H9 (cell line): ENCODE measurements around the gene VENTX. TPM values are rescaled to one million over a fixed set of nuclear protein-coding genes. Genes with fewer than 3 reads are reported as not detected.

Experiments
- DNase-seq: peaks from one replicate; pipeline ENCODE4 v3.0.0-alpha.2; 2017
- H2AFZ ChIP-seq: one replicate; pipeline ENCODE4 v1.6.1; 2013; ENCODE audit warnings: mild to moderate bottlenecking, low read length, control low read depth, moderate library complexity
- H2AK5ac ChIP-seq: 2 replicates; pipeline ENCODE4 v1.6.1; 2013; ENCODE audit warnings: low read length, control low read depth, mixed read lengths; ENCODE audit not compliant: insufficient read length
- H2BK120ac ChIP-seq: one replicate; pipeline ENCODE4 v1.6.1; 2013; ENCODE audit warnings: low read depth, mild to moderate bottlenecking, low read length, control low read depth, inconsistent platforms; ENCODE audit not compliant: poor library complexity, severe bottlenecking
- H2BK12ac ChIP-seq: 2 replicates; pipeline ENCODE4 v1.6.1; 2013; ENCODE audit warnings: low read length, control low read depth, mixed read lengths, low read depth; ENCODE audit not compliant: insufficient read length
- H2BK15ac ChIP-seq: 2 replicates; pipeline ENCODE4 v1.6.1; 2013; ENCODE audit warnings: low read depth, low read length, control low read depth
- H2BK20ac ChIP-seq: one replicate; pipeline ENCODE4 v1.6.1; 2013; ENCODE audit warnings: low read depth, mild to moderate bottlenecking, low read length, control low read depth, inconsistent platforms; ENCODE audit not compliant: poor library complexity, severe bottlenecking
- H2BK5ac ChIP-seq: 2 replicates; pipeline ENCODE4 v1.6.1; 2013; ENCODE audit warnings: low read length, control low read depth, mixed read lengths; ENCODE audit not compliant: insufficient read length
- H3K14ac ChIP-seq: 2 replicates; pipeline ENCODE4 v1.6.1; 2013; ENCODE audit warnings: low read length, control low read depth; ENCODE audit not compliant: insufficient read depth
- H3K18ac ChIP-seq: 2 replicates; pipeline ENCODE4 v1.6.1; 2013; ENCODE audit warnings: low read depth, mild to moderate bottlenecking, mixed read lengths, low read length, control low read depth; ENCODE audit not compliant: insufficient read length
- H3K23ac ChIP-seq: 2 replicates; pipeline ENCODE4 v1.6.1; 2013; ENCODE audit warnings: low read length, control low read depth, mixed read lengths, low read depth; ENCODE audit not compliant: insufficient read length
- H3K23me2 ChIP-seq: 2 replicates; pipeline ENCODE4 v1.6.1; 2013; ENCODE audit warnings: low read depth, mild to moderate bottlenecking, mixed read lengths, low read length, control low read depth; ENCODE audit not compliant: insufficient read length, poor library complexity, severe bottlenecking
- H3K27ac ChIP-seq: 2 replicates; pipeline ENCODE4 v1.5.1; 2013; ENCODE audit warnings: low read length, control low read depth, mixed read lengths, low read depth; ENCODE audit not compliant: insufficient read length
- H3K27me3 ChIP-seq: 2 replicates; pipeline ENCODE4 v1.6.1; 2013; ENCODE audit warnings: low read length, control low read depth, inconsistent platforms; ENCODE audit not compliant: insufficient read depth
- H3K4ac ChIP-seq: 2 replicates; pipeline ENCODE4 v1.6.1; 2013; ENCODE audit warnings: low read depth, mild to moderate bottlenecking, control low read depth, inconsistent platforms, low read length, moderate library complexity
- H3K4me1 ChIP-seq: 2 replicates; pipeline ENCODE4 v1.6.1; 2013; ENCODE audit warnings: low read length, control low read depth, inconsistent platforms; ENCODE audit not compliant: insufficient read depth
- H3K4me2 ChIP-seq: 2 replicates; pipeline ENCODE4 v1.6.1; 2013; ENCODE audit warnings: low read length, control low read depth, mixed read lengths; ENCODE audit not compliant: insufficient read length, insufficient read depth
- H3K56ac ChIP-seq: 2 replicates; pipeline ENCODE4 v1.6.1; 2013; ENCODE audit warnings: low read depth, mild to moderate bottlenecking, mixed read lengths, low read length, control low read depth; ENCODE audit not compliant: insufficient read length
- H3K79me1 ChIP-seq: 2 replicates; pipeline ENCODE4 v1.6.1; 2013; ENCODE audit warnings: low read depth, mild to moderate bottlenecking, moderate library complexity, low read length, control low read depth, inconsistent platforms; ENCODE audit not compliant: insufficient read depth, poor library complexity, severe bottlenecking
- H3K79me2 ChIP-seq: 2 replicates; pipeline ENCODE4 v1.6.1; 2013; ENCODE audit warnings: low read length, control low read depth, inconsistent platforms; ENCODE audit not compliant: insufficient read depth
- H3K9ac ChIP-seq: 2 replicates; pipeline ENCODE4 v1.6.1; 2013; ENCODE audit warnings: low read length, control low read depth, mixed read lengths; ENCODE audit not compliant: insufficient read length; ENCODE audit errors: extremely low read depth
- H3K9me3 ChIP-seq: one replicate; pipeline ENCODE4 v1.6.1; 2013; ENCODE audit warnings: low read depth, low read length, inconsistent platforms; ENCODE audit not compliant: control insufficient read depth
- H3T11ph ChIP-seq: one replicate; pipeline ENCODE4 v1.6.1; 2013; ENCODE audit warnings: mild to moderate bottlenecking, low read length, control low read depth, inconsistent platforms
- H4K20me1 ChIP-seq: one replicate; pipeline ENCODE4 v1.6.1; 2013; ENCODE audit not compliant: control insufficient read depth, insufficient read length, insufficient read depth
- H4K5ac ChIP-seq: 2 replicates; pipeline ENCODE4 v1.6.1; 2013; ENCODE audit warnings: low read depth, mild to moderate bottlenecking, mixed read lengths, low read length, control low read depth; ENCODE audit not compliant: insufficient read length
- H4K8ac ChIP-seq: replicated peaks from 2 replicates; pipeline ENCODE4 v1.6.1; 2013; ENCODE audit warnings: low read length, control low read depth, mixed read lengths, low read depth; ENCODE audit not compliant: insufficient read length
- H4K91ac ChIP-seq: 2 replicates; pipeline ENCODE4 v1.6.1; 2013; ENCODE audit warnings: low read depth, mild to moderate bottlenecking, moderate library complexity, mixed read lengths, low read length, control low read depth; ENCODE audit not compliant: insufficient read length
- H3K27ac Mint-ChIP-seq, 3 experiments: 2 replicates in 2 of 3; 3 replicates in 1 of 3; pipeline ENCODE4 v1.8.0; 2020 to 2021; ENCODE audit warnings: mixed read lengths in 3 of 3, mild to moderate bottlenecking in 1 of 3, moderate library complexity in 1 of 3
- H3K27me3 Mint-ChIP-seq: 2 replicates; pipeline ENCODE4 v1.8.0; 2021; ENCODE audit warnings: low read depth, mild to moderate bottlenecking, moderate library complexity, mixed read lengths
- H3K36me3 Mint-ChIP-seq, 3 experiments: 2 replicates in 2 of 3; 3 replicates in 1 of 3; pipeline ENCODE4 v1.8.0; 2020 to 2021; ENCODE audit warnings: low read depth in 3 of 3, mixed read lengths in 3 of 3; ENCODE audit not compliant: insufficient read depth in 1 of 3
- H3K4me1 Mint-ChIP-seq, 2 experiments: 2 replicates each; pipeline ENCODE4 v1.8.0; 2020; ENCODE audit warnings: mixed read lengths in 2 of 2
- H3K4me3 Mint-ChIP-seq, 2 experiments: 2 replicates in 1 of 2; 3 replicates in 1 of 2; pipeline ENCODE4 v1.8.0; 2020 to 2021; ENCODE audit warnings: mild to moderate bottlenecking in 2 of 2, mixed read lengths in 2 of 2, moderate library complexity in 1 of 2
- H3K9me3 Mint-ChIP-seq, 2 experiments: 2 replicates in 1 of 2; 3 replicates in 1 of 2; pipeline ENCODE4 v1.8.0; 2020; ENCODE audit warnings: mild to moderate bottlenecking in 2 of 2, mixed read lengths in 2 of 2, moderate library complexity in 1 of 2
- CTCF ChIP-seq: fragments of 200-600 bp; sonication (generic); conservative IDR thresholded peaks from 3 replicates; pipeline ENCODE4 v1.8.0; 2021; ENCODE audit warnings: antibody characterized with exemption, mild to moderate bottlenecking
- WGBS: extraction: QIAGEN DNeasy Blood & Tissue Kit; methylation state at CpG from one replicate; pipeline ENCODE4 v1.1.7; 2013; ENCODE audit warnings: missing lambda C conversion rate, low lambda C conversion rate, mixed read lengths; ENCODE audit not compliant: insufficient read length; ENCODE audit errors: extremely low coverage; 5-methylcytosine and 5-hydroxymethylcytosine counted together
- total RNA-seq: library from RNA; stranded (reverse); gene quantifications from 2 replicates; pipeline ENCODE4 v1.2.1, GENCODE V29; 2021

VENTX gene
- total RNA-seq, 1 experiment from 2014 or later, result 10.9 TPM

GRCh38 chr10:133212853-133213494 lies 24.7 kb upstream of the VENTX start:
- no CpG with 5 or more reads among the region's 20 CpGs for WGBS
- Histone ChIP-seq H2BK12ac (no peak overlapping the region), H2AFZ (no peak overlapping the region), H3K9ac (no peak overlapping the region), H2BK20ac (no peak overlapping the region), H4K5ac (no peak overlapping the region), H3K4me1 (no peaks in the 10 kb centered on the region), H3K23me2 (no peaks in the 10 kb centered on the region), H3K27me3 (no peaks in the 10 kb centered on the region), H3K79me2 (no peaks in the 10 kb centered on the region), H3K4ac (no peak overlapping the region), H3K27ac (no peak overlapping the region), H4K91ac (no peak overlapping the region), H3T11ph (no peak overlapping the region), H3K18ac (no peak overlapping the region), H2BK120ac (no peak overlapping the region), H3K79me1 (no peaks in the 10 kb centered on the region), H2AK5ac (no peak overlapping the region), H3K14ac (no peak overlapping the region), H3K23ac (no peak overlapping the region), H3K56ac (no peak overlapping the region), H3K9me3 (no peaks in the 10 kb centered on the region), H2BK5ac (no peak overlapping the region), H2BK15ac (no peak overlapping the region), H3K4me2 (no peak overlapping the region), H4K20me1 (no peaks in the 10 kb centered on the region), H4K8ac (no peak overlapping the region)
- Mint-ChIP-seq H3K27ac (no peak overlapping the region), H3K4me1 (peaks cover under 1 to 4% of the 10 kb centered on the region in 2 experiments; a peak in 2 of 4 replicates), H3K4me3 (no peak overlapping the region), H3K27me3 (peaks cover 2% of the 10 kb centered on the region), H3K9me3 (peaks cover 2 to 5% of the 10 kb centered on the region in 2 experiments; a peak in 2 of 5 replicates), H3K36me3 (peaks cover 2 to 20% (median 12%) of the 10 kb centered on the region in 3 experiments; a peak in 5 of 7 replicates)
- no peak for TF ChIP-seq CTCF
- DNase-seq, result no peak
